T-helper 1 cell treated with Interleukin-12 subunit alpha and Interleukin-12 subunit beta and Interleukin-4 antibody, amounts not matched to agents 30 ng/mL and 1 ng/mL, for 36 hours (primary cell): Measurements from ENCODE around the gene CNTFR. TPM values are rescaled to one million over a fixed set of nuclear protein-coding genes. Genes with fewer than 3 reads are reported as not detected.

Source experiments
- intact Hi-C: fragments of 100-400 bp; cut with micrococcal nuclease; formaldehyde crosslinking; loops from one replicate; pipeline ENCODE4 v1.15.1; 2024
- total RNA-seq: library from RNA; stranded (reverse); gene quantifications from 2 replicates; pipeline ENCODE4 v1.2.3, GENCODE V29; 2022

Gene CNTFR
- total RNA-seq, 1 donor from 2014 or later = not detected

- intact Hi-C loops = no loop called here
Observed at GRCh38 chr9:34575241-34575640, 14.3 kb downstream of the CNTFR start.

DNA sequence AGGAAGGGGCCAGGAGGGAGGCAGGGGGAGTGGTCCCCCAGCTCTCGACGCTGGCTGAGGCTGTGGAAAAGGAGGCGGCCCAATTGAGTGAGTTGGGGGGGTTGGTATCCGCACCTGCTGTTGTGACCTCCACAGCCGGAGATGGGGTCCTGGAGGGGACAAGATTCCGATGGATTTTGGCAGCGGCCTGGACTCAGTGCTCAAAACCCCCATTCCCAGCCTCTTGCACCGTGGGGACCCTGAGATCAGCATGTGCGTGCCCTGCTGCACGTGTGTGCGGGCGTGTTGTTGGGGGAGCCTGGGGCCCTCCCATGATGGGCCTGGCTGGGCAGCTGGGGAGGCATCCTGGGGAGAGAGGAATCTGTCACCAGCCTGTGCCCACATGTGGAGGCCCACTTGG lies 15.0 kb downstream of the CNTFR start:
- intact Hi-C loops = no loop called here

GRCh38 chr9:34573599-34574325 lies 15.8 kb downstream of the CNTFR start:
- intact Hi-C loops = no loop called here

DNA sequence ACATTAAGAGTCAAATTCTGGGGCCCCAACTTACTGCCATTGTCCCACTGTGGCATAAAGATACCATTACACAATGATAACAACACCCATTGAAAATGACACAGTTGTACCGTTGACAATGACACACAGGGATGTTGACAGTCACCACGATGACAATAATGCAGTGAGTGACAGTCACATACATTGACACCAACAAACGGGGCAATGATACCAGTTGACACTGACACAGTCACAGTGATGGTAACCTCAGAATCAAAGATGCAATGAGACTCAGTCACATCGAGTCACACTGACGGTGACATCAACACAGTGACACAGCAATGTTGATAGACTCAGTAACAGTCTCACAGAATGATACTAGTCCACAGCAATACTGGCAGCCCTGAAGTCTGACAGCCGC lies 16.9 kb downstream of the CNTFR start:
- intact Hi-C loops = no loop called here

- intact Hi-C loops = no loop called here
Observed at GRCh38 chr9:34572092-34572491, 17.4 kb downstream of the CNTFR start.

DNA sequence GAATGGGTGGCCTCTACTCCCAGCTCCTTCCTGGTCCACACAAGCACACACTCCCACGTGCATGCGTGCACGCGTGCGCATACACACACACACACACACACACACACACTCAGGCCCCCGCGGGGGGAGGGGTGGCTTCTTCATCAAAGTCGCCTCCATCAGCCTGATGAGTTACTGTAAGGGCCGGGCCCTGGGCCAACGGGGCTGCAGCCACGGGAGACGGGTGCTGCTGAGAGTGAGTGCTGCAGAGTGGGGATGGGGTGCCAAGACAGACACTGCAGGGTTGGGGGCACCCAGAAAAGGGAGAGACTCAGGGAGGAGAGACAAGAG lies 18.1 kb downstream of the CNTFR start:
- intact Hi-C loops = no loop called here

DNA sequence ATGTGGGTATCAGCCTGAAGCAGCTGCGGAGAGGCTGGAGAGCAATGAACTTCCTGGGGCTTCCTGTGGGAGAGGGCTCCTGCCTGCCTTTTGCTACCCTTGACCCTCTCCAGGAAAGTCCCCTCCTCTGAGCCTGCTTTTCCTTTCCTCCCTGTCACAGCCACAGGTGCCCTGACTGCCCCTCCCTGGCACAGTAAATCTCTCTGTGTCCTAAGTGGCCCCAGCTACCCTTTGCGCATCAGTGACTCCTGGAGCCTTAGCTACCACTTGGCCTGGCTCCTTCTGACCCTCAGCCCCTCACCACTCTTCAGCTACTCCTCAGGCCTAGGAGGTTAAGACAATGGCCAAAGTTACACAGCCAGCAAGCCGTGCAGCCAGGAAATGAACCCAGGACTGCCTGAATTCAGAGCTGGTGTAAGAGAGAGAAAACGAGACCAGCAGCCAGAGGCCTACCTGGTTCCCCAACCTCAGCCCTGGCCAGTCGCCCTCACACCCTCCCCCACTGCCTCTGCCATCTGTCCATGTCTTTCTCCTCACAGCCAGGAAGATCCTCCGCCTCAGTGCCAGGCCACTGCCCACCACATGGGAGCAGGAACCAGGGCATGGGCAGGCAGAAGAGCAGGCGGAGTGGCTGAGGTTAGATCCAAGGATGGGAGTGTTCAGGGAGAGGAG lies 18.6 kb downstream of the CNTFR start:
- intact Hi-C loops = no loop called here

GRCh38 chr9:34570376-34570775 lies 19.1 kb downstream of the CNTFR start:
- intact Hi-C loops = no loop called here

DNA sequence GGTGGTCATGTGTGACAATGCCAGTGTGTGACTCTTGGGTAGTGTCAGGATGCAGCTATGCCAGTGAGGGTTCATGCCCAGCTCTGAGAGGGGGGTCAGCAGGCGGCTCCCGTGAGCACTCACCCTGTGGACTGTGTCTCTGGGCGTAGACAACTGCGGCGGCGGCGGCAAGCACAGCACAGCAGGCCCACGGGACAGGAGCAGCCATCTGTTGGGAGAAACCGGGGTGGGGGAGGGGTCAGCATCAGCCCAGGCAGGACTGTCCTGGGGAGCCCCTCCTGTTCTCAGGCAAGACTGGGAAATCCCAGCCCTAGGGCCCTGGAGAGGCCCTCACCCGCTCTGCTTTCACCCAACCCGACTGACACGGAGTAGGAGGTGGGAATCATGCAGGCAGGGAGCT lies 20.8 kb downstream of the CNTFR start:
- intact Hi-C loops = no loop called here

GRCh38 chr9:34568133-34568532 lies 21.4 kb downstream of the CNTFR start:
- intact Hi-C loops = no loop called here

- intact Hi-C loops = no loop called here
Observed at GRCh38 chr9:34566972-34567371, 22.6 kb downstream of the CNTFR start.

- intact Hi-C loops = no loop called here
Observed at GRCh38 chr9:34566322-34566721, 23.2 kb downstream of the CNTFR start.

GRCh38 chr9:34565856-34566255 lies 23.7 kb downstream of the CNTFR start:
- intact Hi-C loops = no loop called here

- intact Hi-C loops = no loop called here
Observed at GRCh38 chr9:34564617-34565016, 24.9 kb downstream of the CNTFR start.

GRCh38 chr9:34563262-34563661 lies 26.3 kb downstream of the CNTFR start:
- intact Hi-C loops = no loop called here

GRCh38 chr9:34562135-34562745 lies 27.3 kb downstream of the CNTFR start:
- intact Hi-C loops = no loop called here

DNA sequence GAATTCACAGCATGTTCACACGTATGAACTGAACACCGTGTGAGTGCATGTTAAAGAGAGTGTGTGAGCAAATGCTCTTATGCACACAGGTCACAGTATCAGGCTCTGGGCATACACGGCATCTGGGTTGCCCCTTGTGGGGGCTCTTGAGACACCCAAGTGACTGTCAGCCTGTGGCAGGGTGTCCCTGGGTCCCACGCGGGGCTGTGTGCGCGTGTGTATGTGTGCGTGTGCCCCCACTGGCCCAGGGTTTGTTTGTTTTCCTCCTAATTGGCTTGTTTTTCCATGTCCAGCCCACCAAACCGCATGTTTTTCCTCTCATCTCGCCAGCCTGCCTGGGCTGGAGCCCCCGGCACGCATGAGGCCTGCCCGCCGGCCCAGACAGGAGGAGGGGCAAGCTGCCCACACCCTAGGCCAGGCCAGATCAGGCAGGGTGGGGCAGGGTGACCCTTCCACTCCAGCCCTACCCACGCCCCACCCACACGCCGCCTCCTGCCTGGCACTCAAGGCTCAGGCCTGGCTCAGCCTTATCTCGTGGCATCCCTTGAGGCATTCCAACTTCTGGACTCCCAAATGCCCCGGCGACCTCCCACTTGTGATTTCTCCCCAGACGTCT lies 28.8 kb downstream of the CNTFR start:
- intact Hi-C loops = no loop called here

GRCh38 chr9:34559624-34560455 lies 29.7 kb downstream of the CNTFR start:
- intact Hi-C loops = no loop called here

GRCh38 chr9:34558919-34559623 lies 30.5 kb downstream of the CNTFR start:
- intact Hi-C loops = no loop called here

DNA sequence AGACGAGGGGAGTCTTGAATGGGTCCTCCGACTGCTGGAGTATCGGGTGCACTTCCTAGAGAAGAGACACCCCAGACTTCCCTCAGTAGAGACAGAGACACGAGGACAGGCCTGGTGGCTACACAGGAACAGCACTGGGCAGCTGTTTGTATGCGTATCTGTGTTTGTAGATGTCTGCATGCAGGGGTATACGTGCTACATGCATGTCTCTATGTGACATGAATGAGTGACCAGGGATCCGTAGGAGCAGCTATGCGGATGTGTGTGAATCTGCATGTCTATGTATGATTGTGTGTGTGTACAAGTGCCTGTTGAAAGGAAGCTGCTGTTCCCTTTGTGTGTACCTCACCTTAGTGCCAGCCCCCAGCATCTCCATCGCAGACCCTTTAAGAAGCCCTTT lies 31.2 kb downstream of the CNTFR start:
- intact Hi-C loops = no loop called here
